ENCODE results near the gene MLIP.

The MLIP gene

GRCh38 chr6:54098450-54099044, 12.7 kb upstream of the MLIP start:
- DNase-seq (ENCODE audit: low spot score): no peak

GRCh38 chr6:54099225-54099624, 12.0 kb upstream of the MLIP start:
- no peak for DNase-seq (ENCODE audit: low spot score)

DNA sequence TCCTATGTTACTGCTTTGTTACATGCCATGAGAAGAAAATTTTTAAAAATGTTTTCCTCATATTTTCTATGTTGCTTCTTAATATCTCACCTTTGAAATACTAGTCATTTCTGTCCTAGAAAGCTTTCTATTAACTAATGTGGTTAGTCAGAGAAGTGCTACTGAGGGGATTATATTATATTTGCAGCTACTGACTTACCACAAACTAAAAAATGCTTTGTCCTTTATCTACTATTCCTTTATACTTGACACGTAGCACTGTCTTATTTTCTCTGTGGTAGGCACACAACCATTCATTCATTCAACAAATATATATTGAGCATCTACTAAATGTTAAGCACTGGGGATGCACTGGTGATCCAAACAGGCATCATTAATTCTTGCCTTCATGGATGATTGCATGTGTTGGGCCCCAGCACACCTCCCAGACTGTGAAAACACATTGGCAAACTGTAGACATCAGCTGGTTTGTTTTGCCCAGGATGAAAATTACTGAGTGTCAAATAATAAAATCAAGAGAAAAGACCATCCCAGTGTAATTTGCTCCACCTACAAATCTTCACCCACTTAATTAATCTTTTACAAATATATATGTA, 10.7 kb upstream of the MLIP start:
- no peak for DNase-seq (ENCODE audit: low spot score)

GRCh38 chr6:54102238-54102637, 9.0 kb upstream of the MLIP start:
- no peak for DNase-seq (ENCODE audit: low spot score)

DNA sequence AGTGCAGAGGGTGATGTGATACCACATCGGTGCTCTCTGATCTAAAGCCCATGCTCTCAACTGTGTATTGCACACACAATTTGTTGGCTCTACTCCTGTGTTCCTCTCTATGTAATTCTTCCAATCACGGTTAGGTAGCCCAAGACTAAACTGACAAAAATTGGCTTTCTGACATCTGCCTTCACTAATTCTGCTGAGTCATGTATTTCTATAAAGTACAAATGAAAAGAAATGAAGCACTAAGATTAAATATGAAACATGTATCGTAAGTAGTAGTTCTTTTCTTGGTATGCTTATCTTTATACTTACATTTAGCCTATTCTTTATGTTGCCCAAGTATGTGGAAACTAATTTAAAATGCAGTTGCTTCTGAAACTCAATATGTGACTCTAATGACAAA, 7.7 kb upstream of the MLIP start:
- no peak for DNase-seq (ENCODE audit: low spot score)

DNA sequence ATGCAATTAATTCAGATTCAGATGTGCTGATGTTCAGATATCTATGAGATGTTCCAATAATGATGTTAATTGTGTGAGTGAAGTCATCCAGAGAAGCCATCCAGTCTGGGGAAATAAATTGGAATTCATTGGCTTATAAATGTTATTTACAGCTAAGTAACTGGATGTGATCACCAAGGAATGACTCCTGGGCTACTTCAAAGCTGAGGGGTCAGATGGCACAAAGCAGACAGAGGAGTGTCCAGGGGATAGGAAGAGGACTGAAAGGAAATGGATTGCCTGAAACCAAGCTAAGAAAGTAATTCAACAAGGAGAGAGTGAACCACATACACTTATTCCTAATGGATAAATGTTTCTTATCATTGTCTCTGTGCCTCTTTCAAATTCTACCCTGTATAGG, 4.5 kb upstream of the MLIP start:
- no peak for DNase-seq (ENCODE audit: low spot score)

GRCh38 chr6:54107470-54108090, 3.7 kb upstream of the MLIP start:
- DNase-seq (ENCODE audit: low spot score): no peak

- no peak for DNase-seq (ENCODE audit: low spot score)
Observed at GRCh38 chr6:54108271-54108670, 3.0 kb upstream of the MLIP start.

GRCh38 chr6:54109586-54109985, 1.7 kb upstream of the MLIP start:
- DNase-seq (ENCODE audit: low spot score): no peak

GRCh38 chr6:54112151-54112650, 958 bp downstream of the MLIP start:
- no peak for DNase-seq (ENCODE audit: low spot score)

- DNase-seq (ENCODE audit: low spot score): no peak
Observed at GRCh38 chr6:54114991-54115390, 3.7 kb downstream of the MLIP start.

GRCh38 chr6:54115966-54116365, 4.7 kb downstream of the MLIP start:
- DNase-seq (ENCODE audit: low spot score): no peak

DNA sequence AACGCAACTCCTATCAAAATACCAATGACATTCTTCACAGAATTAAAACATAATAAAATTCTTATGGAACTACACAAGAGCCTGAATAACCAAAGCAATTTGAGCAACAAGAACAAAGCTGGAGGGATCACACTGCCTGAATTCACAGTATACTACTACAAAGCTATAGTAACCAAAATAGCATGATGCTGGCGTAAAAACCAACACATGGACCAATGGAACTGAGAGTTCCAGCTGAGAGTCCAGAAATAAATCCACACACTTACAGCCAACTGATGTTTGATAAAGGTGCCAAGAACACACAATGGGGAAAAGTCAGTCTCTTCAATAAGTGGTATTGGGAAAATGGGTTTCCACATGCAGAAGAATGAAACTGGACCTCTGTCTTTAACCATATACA, 6.9 kb downstream of the MLIP start:
- no peak for DNase-seq (ENCODE audit: low spot score)

- DNase-seq (ENCODE audit: low spot score): no peak
Observed at GRCh38 chr6:54125493-54125892, 14.2 kb downstream of the MLIP start.

DNA sequence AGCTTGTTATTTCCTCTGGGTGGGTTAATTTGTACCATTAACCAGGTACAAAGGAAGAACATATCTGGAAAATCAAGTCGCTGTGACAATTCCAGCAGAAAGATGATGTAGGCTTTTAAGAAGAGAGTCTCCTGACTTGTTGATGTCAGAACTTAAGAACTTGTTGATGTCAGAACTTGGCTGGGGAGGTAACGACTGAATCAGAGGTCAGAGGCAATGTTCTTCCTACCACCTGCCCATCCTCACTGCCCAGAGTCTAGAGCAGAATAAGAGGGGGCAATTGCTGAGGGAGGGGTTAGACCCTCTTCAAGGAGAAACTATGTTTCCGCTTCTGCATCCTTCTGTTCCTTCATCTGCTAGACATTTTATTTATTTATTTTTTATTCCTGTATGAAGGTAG, 18.9 kb downstream of the MLIP start:
- no peak for DNase-seq (ENCODE audit: low spot score)

DNA sequence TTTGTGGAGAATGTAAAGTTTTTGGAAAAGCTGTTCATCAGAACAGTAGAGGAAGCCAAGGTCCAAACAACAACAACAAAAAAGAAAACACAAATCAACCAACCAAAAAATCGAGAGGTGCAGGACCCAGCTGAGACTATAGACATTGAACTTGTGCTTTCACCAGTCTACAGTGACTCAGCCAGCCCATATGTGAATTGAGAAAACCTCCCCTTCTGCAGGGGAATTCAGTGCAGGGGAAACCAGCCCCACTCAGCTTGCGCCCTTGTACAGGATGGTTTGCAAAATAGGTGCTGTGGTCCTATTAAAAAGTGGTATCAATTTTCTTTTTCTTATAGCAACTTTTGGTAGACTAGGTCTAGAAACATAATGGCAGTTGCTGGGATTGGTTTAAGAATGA, 21.3 kb downstream of the MLIP start:
- DNase-seq (ENCODE audit: low spot score): no peak

DNA sequence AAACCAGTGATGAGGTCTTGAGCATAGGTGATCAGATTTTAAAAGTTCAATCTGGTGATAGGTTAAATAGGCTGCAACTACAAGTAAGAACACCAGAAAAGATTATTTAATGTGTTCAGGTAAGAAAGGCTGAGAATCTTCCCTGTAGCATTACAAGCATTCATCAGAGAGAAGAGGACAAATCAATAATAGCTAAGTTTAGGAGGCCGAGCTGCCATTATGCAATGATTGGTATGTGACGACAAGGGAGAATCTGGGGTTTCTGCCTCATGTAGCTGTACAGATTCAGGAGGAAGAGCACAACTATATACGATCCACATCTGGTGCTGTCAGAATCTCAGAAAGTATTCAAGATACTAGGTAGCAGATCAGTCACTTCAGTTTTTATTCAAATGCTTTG, 21.9 kb downstream of the MLIP start:
- no peak for DNase-seq (ENCODE audit: low spot score)

- DNase-seq (ENCODE audit: low spot score): no peak
Observed at GRCh38 chr6:54134935-54135334, 23.7 kb downstream of the MLIP start.

DNA sequence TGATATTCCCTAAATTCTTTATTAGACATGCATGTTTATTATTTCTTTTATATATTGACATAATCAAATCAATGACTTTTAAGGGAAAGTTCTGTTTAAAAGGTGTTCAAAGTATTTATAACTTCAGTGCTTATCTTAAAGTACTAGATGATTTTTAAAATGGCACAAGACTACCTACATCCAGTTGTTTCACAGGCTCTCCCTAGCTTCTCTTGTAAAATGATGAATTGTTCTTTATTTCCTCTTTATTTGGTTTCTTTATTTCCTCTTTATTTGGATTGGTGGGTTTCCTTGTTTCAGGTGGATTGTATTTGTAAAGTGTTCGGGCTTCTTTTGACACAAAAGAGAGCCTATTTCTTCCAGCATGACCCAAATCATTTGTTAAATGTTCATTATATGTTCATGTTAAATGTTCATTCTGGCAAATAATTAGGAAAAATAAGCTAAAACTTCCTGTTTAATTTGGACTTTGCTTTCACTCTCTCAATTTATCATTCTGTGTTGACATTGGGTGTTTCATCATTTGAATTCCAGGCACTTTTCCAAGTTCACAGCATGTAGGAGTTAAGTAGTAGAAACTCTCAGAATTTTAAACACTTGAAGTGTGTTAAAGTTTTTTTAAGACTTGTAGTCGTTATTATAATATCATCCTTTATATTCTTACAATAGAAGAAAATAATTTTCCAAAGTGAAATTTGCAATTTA, 24.6 kb downstream of the MLIP start:
- DNase-seq (ENCODE audit: low spot score): no peak

DNA sequence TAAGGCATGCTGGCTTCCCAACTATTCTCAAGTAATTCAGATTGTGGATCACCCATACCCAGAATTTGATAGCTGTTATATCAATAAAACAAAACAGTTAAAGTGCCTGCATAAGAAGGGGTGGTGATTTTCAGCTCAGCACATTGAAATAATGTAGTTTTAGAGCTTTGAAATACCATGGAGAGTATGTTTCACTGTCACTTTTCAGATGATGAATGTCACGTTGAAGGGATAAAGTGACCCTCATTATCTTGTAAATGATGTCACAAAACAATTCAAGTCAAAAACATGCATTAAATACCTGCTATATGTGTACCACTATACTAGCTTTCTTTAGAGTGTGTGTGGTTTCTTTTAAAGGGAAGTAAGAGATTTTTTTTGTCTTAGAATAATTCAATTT, 27.6 kb downstream of the MLIP start:
- no peak for DNase-seq (ENCODE audit: low spot score)

DNA sequence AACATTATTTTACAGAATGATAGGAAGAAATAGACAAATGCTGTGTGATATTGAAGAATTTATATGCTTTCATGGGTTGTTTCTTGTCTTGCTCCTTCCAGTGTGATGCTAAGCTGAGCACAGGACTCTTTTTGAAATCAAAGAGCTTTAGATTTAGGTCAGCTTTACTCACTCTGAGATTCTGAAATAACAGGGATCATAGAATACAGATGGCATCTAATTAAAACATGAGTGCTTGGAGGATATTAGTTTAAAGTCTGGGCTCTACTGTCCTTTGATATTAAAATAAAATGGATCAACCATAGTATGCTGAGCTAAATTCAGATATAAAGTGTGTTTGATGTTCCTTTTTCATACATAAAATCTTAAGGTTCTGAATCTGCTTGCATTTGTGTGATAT, 29.6 kb downstream of the MLIP start:
- DNase-seq (ENCODE audit: low spot score): no peak

DNA sequence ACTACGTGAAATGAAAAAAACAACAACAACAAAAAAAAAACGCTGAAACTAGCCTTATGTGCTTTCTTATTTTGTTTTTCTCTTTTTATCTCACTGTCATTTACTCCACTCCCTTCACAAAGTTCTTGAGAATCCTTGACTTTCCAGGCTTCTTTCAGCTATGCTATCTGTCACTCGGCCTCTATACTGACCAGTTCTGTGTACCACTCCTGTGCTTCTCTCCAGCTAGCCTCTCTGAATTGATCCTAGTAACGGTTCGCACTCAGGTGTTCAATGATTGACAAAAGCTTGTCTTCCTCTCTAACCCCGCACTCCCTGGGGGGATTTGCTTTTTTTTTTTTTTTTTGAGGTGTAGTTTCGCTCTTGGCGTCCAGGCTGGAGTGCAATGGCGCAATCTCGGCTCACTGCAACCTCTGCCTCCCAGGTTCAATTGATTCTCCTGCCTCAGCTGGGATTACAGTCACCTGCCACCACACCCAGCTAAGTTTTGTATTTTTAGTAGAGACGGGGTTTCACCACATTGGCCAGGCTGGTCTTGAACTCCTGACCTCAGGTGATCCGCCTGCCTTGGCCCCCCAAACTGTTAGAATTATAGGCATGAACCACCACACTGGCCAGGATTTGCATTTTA, 31.8 kb downstream of the MLIP start:
- DNase-seq (ENCODE audit: low spot score): no peak

- no peak for DNase-seq (ENCODE audit: low spot score)
Observed at GRCh38 chr6:54151861-54152260, 40.6 kb downstream of the MLIP start.
